ENCODE data around the gene MARCHF10. TPM values are rescaled to one million over a fixed set of nuclear protein-coding genes. Genes with fewer than 3 reads are reported as not detected.
A peak's percentile ranks its signal among the peaks of the same experiment; 100 is the strongest.

MARCHF10 gene
- total and polyA plus RNA-seq, 2 of the 13 experiments (the other 11 are each of a cell fraction or from before 2014, with no cell fraction given): not detected

DNA sequence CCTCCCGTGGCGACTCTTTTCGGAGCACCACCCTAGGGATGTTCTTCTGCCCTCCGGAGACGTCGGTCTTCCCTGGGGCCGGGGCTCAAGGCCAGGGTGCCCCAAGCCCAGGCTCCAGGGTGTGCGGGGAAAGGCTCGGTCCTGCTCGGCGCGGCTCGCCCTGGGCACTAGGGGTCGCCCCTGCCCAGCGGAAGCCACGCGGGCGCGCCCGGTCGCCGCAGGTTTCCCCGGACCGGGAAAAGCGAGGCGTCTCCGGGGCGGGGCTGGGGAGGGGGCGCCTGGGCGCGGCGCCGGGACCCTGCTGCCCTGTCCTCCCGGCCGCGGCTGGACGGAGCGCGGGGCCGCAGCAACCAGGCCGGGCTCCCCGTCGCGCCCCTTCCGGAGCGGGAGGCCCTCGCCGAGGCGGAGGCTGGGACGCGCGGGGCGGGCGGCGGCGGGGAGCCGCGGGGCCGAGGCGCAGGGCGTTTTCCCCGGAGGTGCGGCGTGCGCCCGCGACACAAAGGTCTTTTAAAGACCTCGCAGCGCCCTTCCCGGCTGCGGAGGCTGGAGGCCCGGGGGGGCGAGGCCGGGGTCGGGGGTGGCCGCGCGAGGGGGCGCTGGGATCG lies 104.2 kb downstream of the MARCHF10 start (continued):
- TF ChIP-seq ZBTB44 (CRISPR knock-in tag; IDR thresholded peaks at IDR 0.05) (no peak), ZNF335 (CRISPR knock-in tag; IDR thresholded peaks at IDR 0.05) (no peak), HNRNPL (IDR thresholded peaks at IDR 0.05; ENCODE audit: low read depth, low read length) (no peak), ZNF253 (CRISPR knock-in tag; IDR thresholded peaks at IDR 0.05; ENCODE audit: borderline replicate concordance) (no peak), ZNF709 (CRISPR knock-in tag; IDR thresholded peaks at IDR 0.05) (no peak), SRY (CRISPR knock-in tag; IDR thresholded peaks at IDR 0.05) (no peak), ZNF629 (CRISPR knock-in tag; conservative IDR thresholded peaks at IDR 0.05) (no peak), ERF (CRISPR knock-in tag; IDR thresholded peaks at IDR 0.05) (no peak), IKZF1 (IDR thresholded peaks at IDR 0.05) (no peak), ZNF3 (CRISPR knock-in tag; IDR thresholded peaks at IDR 0.05) (no peak), PCBP2 (optimal IDR thresholded peaks at IDR 0.05; ENCODE audit: low read depth, low read length, poor library complexity, severe bottlenecking) (no peak), PRPF4 (IDR thresholded peaks at IDR 0.05; ENCODE audit: low read depth, low read length, poor library complexity, severe bottlenecking) (no peak), ZNF33A (CRISPR knock-in tag; IDR thresholded peaks at IDR 0.05; ENCODE audit: borderline replicate concordance) (no peak), MTA3 (CRISPR knock-in tag; IDR thresholded peaks at IDR 0.05) (no peak), TCF12 (IDR thresholded peaks at IDR 0.05) (no peak), TCF12 (CRISPR knock-in tag; IDR thresholded peaks at IDR 0.05) (no peak)
- TF ChIP-seq, protein P1, sequence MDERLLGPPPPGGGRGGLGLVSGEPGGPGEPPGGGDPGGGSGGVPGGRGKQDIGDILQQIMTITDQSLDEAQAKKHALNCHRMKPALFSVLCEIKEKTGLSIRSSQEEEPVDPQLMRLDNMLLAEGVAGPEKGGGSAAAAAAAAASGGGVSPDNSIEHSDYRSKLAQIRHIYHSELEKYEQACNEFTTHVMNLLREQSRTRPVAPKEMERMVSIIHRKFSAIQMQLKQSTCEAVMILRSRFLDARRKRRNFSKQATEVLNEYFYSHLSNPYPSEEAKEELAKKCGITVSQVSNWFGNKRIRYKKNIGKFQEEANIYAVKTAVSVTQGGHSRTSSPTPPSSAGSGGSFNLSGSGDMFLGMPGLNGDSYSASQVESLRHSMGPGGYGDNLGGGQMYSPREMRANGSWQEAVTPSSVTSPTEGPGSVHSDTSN (CRISPR knock-in tag; IDR thresholded peaks at IDR 0.05): no peak
- TF ChIP-seq, protein P2, sequence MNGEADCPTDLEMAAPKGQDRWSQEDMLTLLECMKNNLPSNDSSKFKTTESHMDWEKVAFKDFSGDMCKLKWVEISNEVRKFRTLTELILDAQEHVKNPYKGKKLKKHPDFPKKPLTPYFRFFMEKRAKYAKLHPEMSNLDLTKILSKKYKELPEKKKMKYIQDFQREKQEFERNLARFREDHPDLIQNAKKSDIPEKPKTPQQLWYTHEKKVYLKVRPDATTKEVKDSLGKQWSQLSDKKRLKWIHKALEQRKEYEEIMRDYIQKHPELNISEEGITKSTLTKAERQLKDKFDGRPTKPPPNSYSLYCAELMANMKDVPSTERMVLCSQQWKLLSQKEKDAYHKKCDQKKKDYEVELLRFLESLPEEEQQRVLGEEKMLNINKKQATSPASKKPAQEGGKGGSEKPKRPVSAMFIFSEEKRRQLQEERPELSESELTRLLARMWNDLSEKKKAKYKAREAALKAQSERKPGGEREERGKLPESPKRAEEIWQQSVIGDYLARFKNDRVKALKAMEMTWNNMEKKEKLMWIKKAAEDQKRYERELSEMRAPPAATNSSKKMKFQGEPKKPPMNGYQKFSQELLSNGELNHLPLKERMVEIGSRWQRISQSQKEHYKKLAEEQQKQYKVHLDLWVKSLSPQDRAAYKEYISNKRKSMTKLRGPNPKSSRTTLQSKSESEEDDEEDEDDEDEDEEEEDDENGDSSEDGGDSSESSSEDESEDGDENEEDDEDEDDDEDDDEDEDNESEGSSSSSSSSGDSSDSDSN (CRISPR knock-in tag; IDR thresholded peaks at IDR 0.05): peak; percentile 65
- TF ChIP-seq, protein P3, sequence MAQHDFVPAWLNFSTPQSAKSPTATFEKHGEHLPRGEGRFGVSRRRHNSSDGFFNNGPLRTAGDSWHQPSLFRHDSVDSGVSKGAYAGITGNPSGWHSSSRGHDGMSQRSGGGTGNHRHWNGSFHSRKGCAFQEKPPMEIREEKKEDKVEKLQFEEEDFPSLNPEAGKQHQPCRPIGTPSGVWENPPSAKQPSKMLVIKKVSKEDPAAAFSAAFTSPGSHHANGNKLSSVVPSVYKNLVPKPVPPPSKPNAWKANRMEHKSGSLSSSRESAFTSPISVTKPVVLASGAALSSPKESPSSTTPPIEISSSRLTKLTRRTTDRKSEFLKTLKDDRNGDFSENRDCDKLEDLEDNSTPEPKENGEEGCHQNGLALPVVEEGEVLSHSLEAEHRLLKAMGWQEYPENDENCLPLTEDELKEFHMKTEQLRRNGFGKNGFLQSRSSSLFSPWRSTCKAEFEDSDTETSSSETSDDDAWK (CRISPR knock-in tag; IDR thresholded peaks at IDR 0.05): no peak
- TF ChIP-seq, protein P4, sequence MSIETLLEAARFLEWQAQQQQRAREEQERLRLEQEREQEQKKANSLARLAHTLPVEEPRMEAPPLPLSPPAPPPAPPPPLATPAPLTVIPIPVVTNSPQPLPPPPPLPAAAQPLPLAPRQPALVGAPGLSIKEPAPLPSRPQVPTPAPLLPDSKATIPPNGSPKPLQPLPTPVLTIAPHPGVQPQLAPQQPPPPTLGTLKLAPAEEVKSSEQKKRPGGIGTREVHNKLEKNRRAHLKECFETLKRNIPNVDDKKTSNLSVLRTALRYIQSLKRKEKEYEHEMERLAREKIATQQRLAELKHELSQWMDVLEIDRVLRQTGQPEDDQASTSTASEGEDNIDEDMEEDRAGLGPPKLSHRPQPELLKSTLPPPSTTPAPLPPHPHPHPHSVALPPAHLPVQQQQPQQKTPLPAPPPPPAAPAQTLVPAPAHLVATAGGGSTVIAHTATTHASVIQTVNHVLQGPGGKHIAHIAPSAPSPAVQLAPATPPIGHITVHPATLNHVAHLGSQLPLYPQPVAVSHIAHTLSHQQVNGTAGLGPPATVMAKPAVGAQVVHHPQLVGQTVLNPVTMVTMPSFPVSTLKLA (IDR thresholded peaks at IDR 0.05): no peak
- TF ChIP-seq, protein P5, sequence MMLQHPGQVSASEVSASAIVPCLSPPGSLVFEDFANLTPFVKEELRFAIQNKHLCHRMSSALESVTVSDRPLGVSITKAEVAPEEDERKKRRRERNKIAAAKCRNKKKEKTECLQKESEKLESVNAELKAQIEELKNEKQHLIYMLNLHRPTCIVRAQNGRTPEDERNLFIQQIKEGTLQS (CRISPR knock-in tag; IDR thresholded peaks at IDR 0.05): no peak
